Superior temporal gyrus (tissue), 1 donor: ENCODE measurements around the gene MYO16.
"Not testable (repeated sequence)": the region's sequence is repeated elsewhere in the genome, so short reads cannot be mapped to it uniquely, and the experiment has no call there.

Source experiments
- DNase-seq: peaks from one replicate; pipeline ENCODE4 v3.0.0-alpha.2; 2016; ENCODE audit errors: extremely low spot score

MYO16 gene

GRCh38 chr13:108742701-108743451, 113.5 kb downstream of the MYO16 start:
- DNase-seq = no peak

GRCh38 chr13:108743522-108743921, 114.1 kb downstream of the MYO16 start:
- DNase-seq = no peak

GRCh38 chr13:108747843-108748242, 118.4 kb downstream of the MYO16 start:
- DNase-seq = no peak

- DNase-seq = no peak
These were observed 122.9 kb downstream of the MYO16 start for GRCh38 chr13:108752276-108752675.

GRCh38 chr13:108755083-108755482, 125.7 kb downstream of the MYO16 start:
- no peak for DNase-seq

GRCh38 chr13:108760129-108760528, 130.7 kb downstream of the MYO16 start:
- DNase-seq = no peak

GRCh38 chr13:108760541-108760940, 131.1 kb downstream of the MYO16 start:
- no peak for DNase-seq

- no peak for DNase-seq
These were observed 138.6 kb downstream of the MYO16 start for GRCh38 chr13:108768035-108768434.

- DNase-seq = no peak
These were observed 140.0 kb downstream of the MYO16 start for GRCh38 chr13:108769213-108770070.

GRCh38 chr13:108775597-108775996, 146.2 kb downstream of the MYO16 start:
- DNase-seq = no peak

GRCh38 chr13:108776650-108777049, 147.2 kb downstream of the MYO16 start:
- no peak for DNase-seq

GRCh38 chr13:108777421-108778420, 148.3 kb downstream of the MYO16 start:
- DNase-seq = no peak

GRCh38 chr13:108779308-108779707, 149.9 kb downstream of the MYO16 start:
- no peak for DNase-seq

- no peak for DNase-seq
These were observed 151.3 kb downstream of the MYO16 start for GRCh38 chr13:108780706-108781105.

GRCh38 chr13:108781312-108781711, 151.9 kb downstream of the MYO16 start:
- DNase-seq = no peak

- not testable (repeated sequence) for DNase-seq
These were observed 153.1 kb downstream of the MYO16 start for GRCh38 chr13:108782480-108782879.

GRCh38 chr13:108785844-108786243, 156.4 kb downstream of the MYO16 start:
- no peak for DNase-seq

- DNase-seq = no peak
These were observed 157.2 kb downstream of the MYO16 start for GRCh38 chr13:108786456-108787200.

GRCh38 chr13:108787700-108788414, 158.4 kb downstream of the MYO16 start:
- no peak for DNase-seq

GRCh38 chr13:108789476-108789875, 160.1 kb downstream of the MYO16 start:
- no peak for DNase-seq
